Neuron (in vitro differentiated cells): ENCODE data around the gene PEX1.
"Not testable (repeated sequence)": the region's sequence is repeated elsewhere in the genome, so short reads cannot be mapped to it uniquely, and the experiment has no call there.

Experiments used
- H2AFZ ChIP-seq: one replicate; pipeline ENCODE4 v1.6.1; 2013; ENCODE audit warnings: low read depth, mild to moderate bottlenecking, inconsistent platforms, low read length, moderate library complexity
- H3K27me3 ChIP-seq: one replicate; pipeline ENCODE4 v1.6.1; 2013; ENCODE audit warnings: low read length; ENCODE audit not compliant: insufficient read depth
- H3K36me3 ChIP-seq: one replicate; pipeline ENCODE4 v1.6.1; 2013; ENCODE audit warnings: low read length; ENCODE audit not compliant: insufficient read depth
- H3K4me1 ChIP-seq: one replicate; pipeline ENCODE4 v1.6.1; 2013; ENCODE audit warnings: low read length; ENCODE audit not compliant: insufficient read depth
- H3K4me3 ChIP-seq: 2 replicates; pipeline ENCODE4 v1.5.1; 2013; ENCODE audit warnings: mild to moderate bottlenecking, low read length, moderate library complexity
- H3K9me3 ChIP-seq: one replicate; pipeline ENCODE4 v1.6.1; 2013; ENCODE audit warnings: low read length

Gene PEX1

GRCh38 chr7:92466682-92467081 lies 61.6 kb downstream of the PEX1 start:
- Histone ChIP-seq H3K4me3 (no peak overlapping the region), H3K27me3 (no peaks in the 10 kb centered on the region), H2AFZ (no peak overlapping the region), H3K36me3 (peaks cover 7% of the 10 kb centered on the region), H3K4me1 (no peaks in the 10 kb centered on the region), H3K9me3 (peaks cover 3% of the 10 kb centered on the region)

DNA sequence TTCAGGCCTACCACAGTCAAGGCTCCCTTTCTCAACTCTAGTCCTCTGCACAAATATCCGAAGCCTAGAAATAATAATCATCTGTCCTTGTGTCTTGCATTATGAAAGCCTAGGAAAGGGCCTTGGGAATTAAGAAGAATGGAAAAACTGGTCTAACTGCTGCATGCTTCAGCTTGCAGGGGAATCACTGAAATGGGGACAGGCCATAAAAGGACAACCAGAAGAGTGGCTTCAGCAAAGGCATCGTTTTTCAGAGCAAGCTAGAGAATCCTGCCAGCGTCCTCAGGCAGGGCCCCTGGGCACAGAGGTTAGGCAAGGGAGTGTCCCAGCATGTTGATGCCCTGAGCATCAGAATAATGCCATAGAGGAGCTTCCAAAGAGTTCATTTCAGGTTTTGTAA lies 63.8 kb downstream of the PEX1 start:
- Histone ChIP-seq H3K27me3 (no peaks in the 10 kb centered on the region), H3K4me3 (no peak overlapping the region), H3K4me1 (no peaks in the 10 kb centered on the region), H2AFZ (no peak overlapping the region), H3K9me3 (peaks cover 3% of the 10 kb centered on the region), H3K36me3 (peaks cover 7% of the 10 kb centered on the region)

DNA sequence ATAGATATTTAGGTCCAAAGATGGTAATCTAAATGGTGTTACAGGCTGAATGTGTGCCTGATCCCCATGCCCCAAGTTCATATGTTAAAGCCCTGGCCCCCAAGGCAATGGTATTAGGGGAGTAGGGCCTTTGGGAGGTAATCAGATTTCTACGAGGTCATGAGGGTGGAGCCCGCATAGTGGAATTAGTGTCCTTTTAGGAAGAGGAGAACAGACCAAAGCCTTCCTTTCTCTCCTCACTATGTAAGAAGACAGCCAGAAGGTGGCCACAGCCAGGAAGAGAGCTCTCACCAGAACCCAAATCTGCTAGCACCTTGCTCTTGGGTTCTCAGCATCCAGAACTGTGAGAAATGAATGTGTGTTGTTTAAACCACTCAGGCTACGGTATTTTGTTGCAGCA lies 65.8 kb downstream of the PEX1 start:
- H3K9me3 ChIP-seq = peaks cover 2% of the 10 kb centered on the region
- no peaks in the 10 kb centered on the region for H3K4me1 ChIP-seq
- H3K4me3 ChIP-seq = no peak overlapping the region
- peaks cover 14% of the 10 kb centered on the region for H3K36me3 ChIP-seq
- no peak overlapping the region for H2AFZ ChIP-seq
- no peaks in the 10 kb centered on the region for H3K27me3 ChIP-seq

- Histone ChIP-seq H3K36me3 (peaks cover 20% of the 10 kb centered on the region), H3K4me3 (no peak overlapping the region), H3K4me1 (no peaks in the 10 kb centered on the region), H3K9me3 (no peaks in the 10 kb centered on the region), H3K27me3 (no peaks in the 10 kb centered on the region), H2AFZ (no peak overlapping the region)
Measured at GRCh38 chr7:92461027-92462003, 67.0 kb downstream of the PEX1 start.

- Histone ChIP-seq H3K27me3 (no peaks in the 10 kb centered on the region), H3K36me3 (peaks cover 26% of the 10 kb centered on the region), H3K4me3 (no peak overlapping the region), H3K4me1 (no peaks in the 10 kb centered on the region), H3K9me3 (no peaks in the 10 kb centered on the region), H2AFZ (no peak overlapping the region)
Measured at GRCh38 chr7:92460510-92460909, 67.8 kb downstream of the PEX1 start.

- Histone ChIP-seq H3K4me3 (no peak overlapping the region), H3K9me3 (no peaks in the 10 kb centered on the region), H3K36me3 (peaks cover 30% of the 10 kb centered on the region), H2AFZ (no peak overlapping the region), H3K27me3 (no peaks in the 10 kb centered on the region), H3K4me1 (no peaks in the 10 kb centered on the region)
Measured at GRCh38 chr7:92460109-92460508, 68.2 kb downstream of the PEX1 start.

DNA sequence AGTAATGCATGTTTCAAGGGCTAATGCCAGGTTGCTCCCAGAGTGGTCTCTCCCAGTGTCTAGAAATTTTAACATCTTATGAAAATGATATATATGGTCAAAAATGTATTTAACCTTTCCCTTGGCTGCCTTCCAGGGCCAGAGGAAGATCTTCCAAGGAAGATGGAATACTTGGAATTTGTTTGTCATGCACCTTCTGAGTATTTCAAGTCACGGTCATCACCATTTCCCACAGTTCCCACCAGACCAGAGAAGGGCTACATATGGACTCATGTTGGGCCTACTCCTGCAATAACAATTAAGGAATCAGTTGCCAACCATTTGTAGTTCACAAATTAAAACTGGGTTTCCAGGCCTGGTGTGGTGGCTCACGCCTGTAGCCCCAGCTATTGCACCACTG lies 72.1 kb downstream of the PEX1 start:
- H2AFZ ChIP-seq = no peak overlapping the region
- H3K4me1 ChIP-seq = no peaks in the 10 kb centered on the region
- H3K4me3 ChIP-seq = no peak overlapping the region
- peaks cover 64% of the 10 kb centered on the region for H3K36me3 ChIP-seq
- H3K9me3 ChIP-seq = no peaks in the 10 kb centered on the region
- H3K27me3 ChIP-seq = no peaks in the 10 kb centered on the region

DNA sequence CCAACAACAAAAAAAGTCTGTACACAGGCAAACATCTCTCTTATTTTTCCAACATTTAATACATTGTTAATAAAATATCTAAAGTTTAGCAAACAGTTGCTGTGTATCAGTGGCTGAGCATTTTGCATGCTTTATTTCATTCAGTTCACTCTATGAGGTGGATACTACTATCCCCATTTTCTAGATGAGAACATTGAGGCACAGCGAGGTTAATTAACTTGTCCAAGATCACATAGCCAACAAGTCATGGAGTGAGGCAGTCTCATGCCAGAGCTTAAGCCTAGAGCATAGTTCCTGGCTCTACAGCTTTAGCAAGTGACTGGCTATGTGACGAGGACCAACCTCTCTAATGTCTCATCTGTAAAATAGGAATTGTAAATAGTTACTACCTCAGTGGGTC lies 76.7 kb downstream of the PEX1 start:
- peaks cover 9% of the 10 kb centered on the region for H3K4me1 ChIP-seq
- no peaks in the 10 kb centered on the region for H3K9me3 ChIP-seq
- H3K27me3 ChIP-seq = no peaks in the 10 kb centered on the region
- H3K4me3 ChIP-seq = no peak overlapping the region
- no peak overlapping the region for H2AFZ ChIP-seq
- peaks cover 76% of the 10 kb centered on the region for H3K36me3 ChIP-seq

- Histone ChIP-seq H3K9me3 (no peaks in the 10 kb centered on the region), H3K36me3 (peaks cover 42% of the 10 kb centered on the region)
Measured at GRCh38 chr7:92448205-92448747, 80.0 kb downstream of the PEX1 start.

DNA sequence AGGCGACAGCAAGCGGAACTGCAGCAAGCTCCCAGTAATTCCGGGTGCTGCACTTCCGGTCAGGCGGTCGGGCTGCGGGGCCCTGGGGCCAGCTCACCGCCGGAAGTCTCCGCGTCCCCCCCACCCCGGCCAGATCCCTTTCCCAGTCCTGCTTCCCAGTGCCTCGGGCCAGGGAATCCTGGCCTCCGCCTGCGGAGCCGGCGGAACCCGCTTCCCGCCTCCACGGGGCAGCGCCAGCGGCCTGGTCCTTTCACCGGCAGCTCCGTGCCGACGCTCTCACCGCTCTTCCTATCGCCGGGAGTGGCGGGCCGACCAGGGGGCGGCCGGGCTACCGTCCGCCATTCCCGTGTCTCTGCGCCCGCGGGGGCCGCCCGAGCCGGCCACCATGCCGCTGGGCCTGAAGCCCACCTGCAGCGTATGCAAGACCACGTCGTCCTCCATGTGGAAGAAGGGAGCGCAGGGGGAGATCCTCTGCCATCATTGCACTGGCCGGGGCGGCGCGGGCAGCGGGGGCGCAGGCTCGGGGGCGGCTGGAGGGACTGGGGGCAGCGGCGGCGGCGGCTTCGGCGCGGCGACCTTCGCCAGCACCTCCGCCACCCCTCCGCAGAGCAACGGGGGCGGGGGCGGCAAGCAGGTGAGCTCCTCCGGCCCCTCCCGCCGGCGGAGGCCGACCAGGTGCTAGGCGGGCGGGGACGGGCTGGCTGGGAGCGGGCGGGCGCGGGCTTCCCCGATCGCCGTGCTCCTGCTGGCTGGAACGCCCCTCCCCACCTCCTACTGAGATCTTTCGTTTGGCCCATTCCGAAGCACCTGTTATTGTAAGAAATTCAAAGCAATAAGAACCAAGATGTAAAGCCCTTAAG lies 80.7 kb downstream of the PEX1 start, which contains the start of gene GATAD1:
Gene GATAD1 (plus strand): TSS at position 138 of the 860 bp plus-strand sequence. CDS start 248 bp downstream, at position 386.
- Histone ChIP-seq H3K27me3 (no peaks in the 10 kb centered on the region), H3K4me1 (peaks cover 9% of the 10 kb centered on the region), H3K36me3 (peaks cover 35% of the 10 kb centered on the region), H3K4me3 (peak within 1 kb of the TSS; percentile 92), H2AFZ (peak within 1 kb of the TSS; percentile 87), H3K9me3 (no peaks in the 10 kb centered on the region)

More at GRCh38 chr7:92448205-92448747, 80.0 kb downstream of the PEX1 start:
- H3K27me3 ChIP-seq = no peaks in the 10 kb centered on the region
- peak overlapping the region; percentile 87 for H2AFZ ChIP-seq
- peaks cover 9% of the 10 kb centered on the region for H3K4me1 ChIP-seq
- H3K4me3 ChIP-seq = peak overlapping the region; percentile 92

- Histone ChIP-seq H3K4me3 (peak overlapping the region; percentile 92), H3K9me3 (no peaks in the 10 kb centered on the region), H3K27me3 (no peaks in the 10 kb centered on the region), H3K4me1 (peaks cover 9% of the 10 kb centered on the region), H2AFZ (peak overlapping the region; percentile 87), H3K36me3 (peaks cover 28% of the 10 kb centered on the region)
Measured at GRCh38 chr7:92446869-92447344, 81.4 kb downstream of the PEX1 start.

DNA sequence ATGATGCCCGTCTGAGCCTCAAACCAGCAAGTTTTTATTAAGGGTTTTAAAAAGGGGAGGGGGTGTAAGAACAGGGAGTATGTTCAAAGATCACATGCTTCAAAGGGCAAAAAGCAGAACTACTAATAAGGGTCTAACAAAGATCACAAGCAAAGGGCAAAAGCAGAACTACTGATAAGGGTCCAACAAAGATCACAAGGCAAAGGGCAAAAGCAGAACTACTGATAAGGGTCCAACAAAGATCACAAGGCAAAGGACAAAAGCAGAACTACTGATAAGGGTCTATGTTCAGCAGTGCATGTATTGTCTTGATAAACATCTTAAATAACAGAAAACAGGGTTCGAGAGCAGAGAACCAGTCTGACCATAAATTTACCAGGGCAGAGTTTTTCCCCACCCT lies 85.6 kb downstream of the PEX1 start:
- not testable (repeated sequence) for H3K36me3 ChIP-seq, H3K4me3 ChIP-seq, H3K4me1 ChIP-seq, H3K27me3 ChIP-seq, H2AFZ ChIP-seq, H3K9me3 ChIP-seq
